PC-9 (cell line): ENCODE results near the gene UBE2Q2. TPM values are rescaled to one million over a fixed set of nuclear protein-coding genes. Genes with fewer than 3 reads are reported as not detected.

Experiments used
- BruUV-seq: library from RNA; stranded (reverse); fragments of 400-500 nt; replicated peaks from 2 replicates; lab custom pipeline; 2021; lab: Mats Ljungman, UMichigan
- CTCF ChIA-PET: fragments of 300-600 bp; sonication (Branson Sonifier 250); formaldehyde crosslinking; loops from one replicate; lab custom pipeline; 2022; ENCODE audit warnings: antibody characterized with exemption; lab: Charles Lee
- POLR2A ChIA-PET: fragments of 300-600 bp; sonication (Branson Sonifier 250); formaldehyde crosslinking; loops from one replicate; lab custom pipeline; 2022; ENCODE audit warnings: antibody characterized with exemption; ENCODE audit not compliant: unreplicated experiment; lab: Charles Lee
- DNase-seq, 2 experiments: peaks; one replicate each; pipeline versions ENCODE4 v3.0.0 to v3.0.0-alpha.2; 2015 to 2022; ENCODE audit warnings: mixed read lengths in 1 of 2
- H2AFZ ChIP-seq: fragments of 200-600 bp; sonication (generic); 2 replicates; pipeline ENCODE4 v1.8.1; 2017; ENCODE audit warnings: antibody characterized with exemption
- H3F3A ChIP-seq: fragments of 200-600 bp; sonication (generic); 2 replicates; pipeline ENCODE4 v1.8.1; 2017; ENCODE audit warnings: antibody characterized with exemption, mild to moderate bottlenecking, low read depth; ENCODE audit not compliant: insufficient read depth
- H3K27ac ChIP-seq: fragments of 200-600 bp; sonication (generic); 2 replicates; pipeline ENCODE4 v1.6.1; 2016; ENCODE audit warnings: mixed run types
- H3K27me3 ChIP-seq: fragments of 200-600 bp; sonication (generic); 2 replicates; pipeline ENCODE4 v1.6.1; 2016; ENCODE audit warnings: low read depth, mixed run types; ENCODE audit not compliant: insufficient read depth
- H3K36me3 ChIP-seq: fragments of 200-600 bp; sonication (generic); 2 replicates; pipeline ENCODE4 v1.6.1; 2016; ENCODE audit warnings: low read depth, mixed run types
- H3K4me1 ChIP-seq: fragments of 200-600 bp; sonication (generic); replicated peaks from 2 replicates; pipeline ENCODE4 v1.6.1; 2016; ENCODE audit warnings: mixed run types; ENCODE audit not compliant: insufficient read depth
- H3K4me2 ChIP-seq: fragments of 200-600 bp; sonication (generic); 2 replicates; pipeline ENCODE4 v1.6.1; 2017; ENCODE audit warnings: mixed run types
- H3K4me3 ChIP-seq: fragments of 200-600 bp; sonication (generic); 2 replicates; pipeline ENCODE4 v1.6.1; 2016; ENCODE audit warnings: mixed run types
- H3K79me2 ChIP-seq: fragments of 200-600 bp; sonication (generic); 2 replicates; pipeline ENCODE4 v1.6.1; 2017; ENCODE audit warnings: low read depth, mixed run types
- H3K9me2 ChIP-seq: fragments of 200-600 bp; sonication (generic); 2 replicates; pipeline ENCODE4 v1.8.1; 2017; ENCODE audit warnings: mild to moderate bottlenecking; ENCODE audit not compliant: insufficient read depth
- H3K9me3 ChIP-seq: fragments of 200-600 bp; sonication (generic); 2 replicates; pipeline ENCODE4 v1.8.1; 2016; ENCODE audit warnings: low read depth; ENCODE audit not compliant: insufficient read depth
- H4K20me1 ChIP-seq: fragments of 200-600 bp; sonication (generic); 2 replicates; pipeline ENCODE4 v1.8.1; 2017; ENCODE audit not compliant: insufficient read depth
- CTCF ChIP-seq: fragments of 200-600 bp; sonication (generic); conservative IDR thresholded peaks from 2 replicates; pipeline ENCODE4 v1.6.1; 2017; ENCODE audit warnings: mixed run types, antibody characterized with exemption, mild to moderate bottlenecking, moderate library complexity
- EZH2 ChIP-seq: fragments of 200-600 bp; sonication (generic); IDR thresholded peaks from 2 replicates; pipeline ENCODE4 v1.8.0; 2017; ENCODE audit warnings: antibody characterized with exemption, low read depth
- intact Hi-C: fragments of 100-400 bp; cut with micrococcal nuclease; formaldehyde crosslinking; loops from one replicate; pipeline ENCODE4 v1.10.0; 2022; ENCODE audit not compliant: unreplicated experiment
- total RNA-seq: library from RNA; stranded (reverse); gene quantifications from 2 replicates; pipeline ENCODE4 v1.2.3, GENCODE V29; 2021

The UBE2Q2 gene
- total RNA-seq, 1 experiment from 2014 or later = 15.6 TPM

GRCh38 chr15:75836959-75837334 lies 6.3 kb upstream of the UBE2Q2 start:
- Histone ChIP-seq H3K36me3 (no peaks in the 10 kb centered on the region), H3K4me1 (peaks cover 11% of the 10 kb centered on the region), H4K20me1 (no peaks in the 10 kb centered on the region), H3K79me2 (no peaks in the 10 kb centered on the region), H3K4me3 (no peak overlapping the region), H3K27ac (no peak overlapping the region), H3F3A (peaks cover 4% of the 10 kb centered on the region), H3K27me3 (no peaks in the 10 kb centered on the region), H3K9me2 (no peaks in the 10 kb centered on the region), H2AFZ (peak overlapping the region; percentile 71; the same call in 1 of the 2 replicates), H3K4me2 (peak overlapping the region; percentile 40), H3K9me3 (no peaks in the 10 kb centered on the region)
- no TSS peak for BruUV-seq
- CTCF ChIA-PET = no interaction called here
- intact Hi-C loops = no loop called here
- TF ChIP-seq CTCF = no peak
- TF ChIP-seq EZH2 = no peak
- peak in 1 of 2 experiments; percentile 8 for DNase-seq
- POLR2A ChIA-PET = interaction anchor here (0.6 to 0.7 kb wide), 2 partner anchors 327 to 583 kb away, joined by 3 to 8 read pairs; no protein-coding TSS in a partner anchor

- no peaks in the 10 kb centered on the region for H3K36me3 ChIP-seq
- H3K4me1 ChIP-seq = peaks cover 24% of the 10 kb centered on the region
- intact Hi-C loops = no loop called here
- no peaks in the 10 kb centered on the region for H3K27me3 ChIP-seq
- DNase-seq = no peak
- no peak overlapping the region for H3K27ac ChIP-seq
- peaks cover 16% of the 10 kb centered on the region for H3K79me2 ChIP-seq
- H3F3A ChIP-seq = peaks cover 12% of the 10 kb centered on the region
- H3K4me3 ChIP-seq = no peak overlapping the region
- TF ChIP-seq EZH2 = no peak
- TF ChIP-seq CTCF = no peak
- H3K9me2 ChIP-seq = no peaks in the 10 kb centered on the region
- CTCF ChIA-PET = no interaction called here
- H3K4me2 ChIP-seq = no peak overlapping the region
- POLR2A ChIA-PET = interaction anchor here (0.7 to 0.8 kb wide), 3 partner anchors 9 to 220 kb away, joined by 3 to 5 read pairs (median 3); no protein-coding TSS in a partner anchor
- H2AFZ ChIP-seq = no peak overlapping the region
- no TSS peak for BruUV-seq
- H4K20me1 ChIP-seq = no peaks in the 10 kb centered on the region
- H3K9me3 ChIP-seq = no peaks in the 10 kb centered on the region
Measured at GRCh38 chr15:75840659-75841058, 2.6 kb upstream of the UBE2Q2 start.

- Histone ChIP-seq H3F3A (peaks cover 10% of the 10 kb centered on the region), H3K9me2 (no peaks in the 10 kb centered on the region), H3K27me3 (no peaks in the 10 kb centered on the region), H3K4me1 (peaks cover 21% of the 10 kb centered on the region), H3K36me3 (no peaks in the 10 kb centered on the region), H3K4me3 (no peak overlapping the region), H3K9me3 (no peaks in the 10 kb centered on the region), H3K4me2 (no peak overlapping the region), H4K20me1 (no peaks in the 10 kb centered on the region), H3K27ac (no peak overlapping the region), H3K79me2 (peaks cover 25% of the 10 kb centered on the region), H2AFZ (no peak overlapping the region)
- CTCF ChIA-PET = no interaction called here
- POLR2A ChIA-PET = interaction anchor here (0.5 kb wide), 1 partner anchor 202 kb away, joined by 3 read pairs; the partner anchor contains the start of gene IMP3
- intact Hi-C loops = no loop called here
- DNase-seq = no peak
- TF ChIP-seq EZH2 = no peak
- TF ChIP-seq CTCF = no peak
- BruUV-seq = no TSS peak
Measured at GRCh38 chr15:75841626-75842025, 1.6 kb upstream of the UBE2Q2 start.
